ENCODE measurements around the gene ZNF578. TPM values are rescaled to one million over a fixed set of nuclear protein-coding genes. Genes with fewer than 3 reads are reported as not detected.
"Not testable (repeated sequence)": the region's sequence is repeated elsewhere in the genome, so short reads cannot be mapped to it uniquely, and the experiment has no call there.

The ZNF578 gene
- total RNA-seq, 3 donors from 2014 or later (not counting 1 experiment from before 2014, with no cell fraction given): 2.5 to 4.1 (median 3.0) TPM

DNA sequence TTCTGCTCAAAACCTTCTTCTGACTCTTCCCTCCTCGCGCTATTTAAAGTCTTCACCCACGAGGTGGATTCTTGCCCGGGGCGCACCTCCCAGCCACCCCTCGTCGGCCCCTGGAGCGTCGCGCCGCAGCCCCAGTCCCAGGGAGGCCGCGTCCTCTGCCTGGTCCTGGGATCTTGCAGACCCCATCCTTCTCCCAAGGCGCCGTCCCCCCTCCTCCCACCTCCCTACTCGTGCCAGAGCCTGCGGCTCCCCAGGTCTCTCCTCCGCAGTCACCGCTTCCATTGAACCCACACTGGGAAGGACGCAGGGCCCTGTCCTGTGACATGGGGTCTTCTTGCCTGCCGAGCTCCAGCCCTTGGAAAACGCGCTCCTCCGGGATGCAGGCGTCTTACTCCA is 74.6 kb downstream of the ZNF578 start:
- TF ChIP-seq CTCF (IDR thresholded peaks at IDR 0.05): no peak

GRCh38 chr19:52532480-52532879 is 79.1 kb downstream of the ZNF578 start:
- H3K27ac ChIP-seq (ENCODE audit: low read length): no peak overlapping the region
- H3K36me3 ChIP-seq (ENCODE audit: control insufficient read depth, insufficient read depth, low read length): peaks cover 14% of the 10 kb centered on the region
- Mint-ChIP-seq H3K4me3 (peak overlapping the region; percentile 13), H3K27ac (peak overlapping the region in 1 of 2 donors; percentile 5), H3K4me1 (peaks cover 36 to 41% of the 10 kb centered on the region in 2 donors), H3K27me3 (ENCODE audit: low read depth in 2 of 2) (no peaks in the 10 kb centered on the region), H3K9me3 (no peaks in the 10 kb centered on the region), H3K36me3 (peaks cover 7% of the 10 kb centered on the region)
- no peak for ATAC-seq
- intact Hi-C loops (cut with micrococcal nuclease): loop anchor here (10.0 kb wide), 1 partner anchor 162 kb away; no protein-coding TSS in a partner anchor
- no CpG with 5 or more reads among the region's 2 CpGs for WGBS (ENCODE audit: insufficient coverage)
- TF ChIP-seq CTCF (IDR thresholded peaks at IDR 0.05): no peak
- peaks cover 37% of the 10 kb centered on the region for H3K4me1 ChIP-seq (ENCODE audit: control insufficient read depth, insufficient read depth, low read length)
- H3K27me3 ChIP-seq (ENCODE audit: control insufficient read depth, insufficient read depth, low read length): no peaks in the 10 kb centered on the region
- DNase-seq: no peak
- no peak overlapping the region for H3K4me3 ChIP-seq (ENCODE audit: low read length)
- no peaks in the 10 kb centered on the region for H3K9me3 ChIP-seq (ENCODE audit: control insufficient read depth, insufficient read depth, low read length)

More for the DNA sequence above, 74.6 kb downstream of the ZNF578 start:
- Mint-ChIP-seq H3K4me1 (peaks cover 22% of the 10 kb centered on the region in 2 donors), H3K4me3 (peak overlapping the region; percentile 99), H3K27me3 (ENCODE audit: low read depth in 2 of 2) (no peaks in the 10 kb centered on the region), H3K9me3 (no peaks in the 10 kb centered on the region), H3K27ac (peak overlapping the region; percentile 95 to 99), H3K36me3 (peaks cover 4% of the 10 kb centered on the region)
- Histone ChIP-seq H3K36me3 (ENCODE audit: control insufficient read depth, insufficient read depth, low read length) (peaks cover 5% of the 10 kb centered on the region), H3K27me3 (ENCODE audit: control insufficient read depth, insufficient read depth, low read length) (no peaks in the 10 kb centered on the region), H3K4me3 (ENCODE audit: low read length) (peak overlapping the region; percentile 82), H3K27ac (ENCODE audit: low read length) (peak overlapping the region; percentile 88), H3K9me3 (ENCODE audit: control insufficient read depth, insufficient read depth, low read length) (no peaks in the 10 kb centered on the region), H3K4me1 (ENCODE audit: control insufficient read depth, insufficient read depth, low read length) (peaks cover 22% of the 10 kb centered on the region)
- intact Hi-C loops (cut with micrococcal nuclease): loop anchor here (1.0 to 5.0 kb wide), 2 partner anchors 42 to 74 kb away; partner anchors contain the start of gene ZNF701
- DNase-seq (no peak), ATAC-seq (peak in 2 of 3 donors; percentile 1 to 4)
- 3% methylated on average over 25 of the region's 25 CpGs for WGBS (ENCODE audit: insufficient coverage)

DNA sequence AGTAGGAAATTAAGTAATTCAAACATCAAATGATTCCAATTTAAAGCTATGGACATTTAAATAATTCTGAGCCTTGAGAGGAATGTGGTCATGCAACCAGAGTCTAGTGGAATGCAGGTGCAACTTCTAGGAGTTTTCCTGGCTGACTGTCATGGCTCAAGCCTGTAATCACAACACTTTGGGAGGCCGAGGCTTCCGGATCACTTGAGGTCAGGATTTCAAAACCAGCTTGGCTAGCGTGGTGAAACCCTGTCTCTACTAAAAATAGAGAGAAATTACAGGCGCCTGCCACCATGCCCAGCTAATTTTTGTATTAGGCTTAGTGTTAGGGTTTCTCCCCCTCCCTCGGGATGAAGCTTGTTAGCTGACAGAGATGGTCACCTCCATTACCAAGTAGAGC is 80.5 kb downstream of the ZNF578 start:
- WGBS (ENCODE audit: insufficient coverage): 97% methylated on average over 5 of the region's 5 CpGs
- DNase-seq: no peak
- peaks cover 7% of the 10 kb centered on the region for H3K36me3 Mint-ChIP-seq
- no peak for TF ChIP-seq CTCF (IDR thresholded peaks at IDR 0.05)
- no peaks in the 10 kb centered on the region for H3K9me3 Mint-ChIP-seq
- no peak for ATAC-seq
- Histone ChIP-seq H3K27me3 (ENCODE audit: control insufficient read depth, insufficient read depth, low read length) (no peaks in the 10 kb centered on the region), H3K9me3 (ENCODE audit: control insufficient read depth, insufficient read depth, low read length) (no peaks in the 10 kb centered on the region), H3K4me3 (ENCODE audit: low read length) (no peak overlapping the region), H3K27ac (ENCODE audit: low read length) (no peak overlapping the region), H3K4me1 (ENCODE audit: control insufficient read depth, insufficient read depth, low read length) (peaks cover 31% of the 10 kb centered on the region), H3K36me3 (ENCODE audit: control insufficient read depth, insufficient read depth, low read length) (peaks cover 14% of the 10 kb centered on the region)
- no peaks in the 10 kb centered on the region for H3K27me3 Mint-ChIP-seq (ENCODE audit: low read depth in 2 of 2)
- H3K4me3 Mint-ChIP-seq: peak overlapping the region; percentile 95
- intact Hi-C loops (cut with micrococcal nuclease): loop anchor here (10.0 kb wide), 1 partner anchor 161 kb away; no protein-coding TSS in a partner anchor
- H3K4me1 Mint-ChIP-seq: peaks cover 33 to 34% of the 10 kb centered on the region in 2 donors
- peak overlapping the region in 1 of 2 donors; percentile 94 for H3K27ac Mint-ChIP-seq

GRCh38 chr19:52535385-52535770 is 82.0 kb downstream of the ZNF578 start:
- H3K4me3 ChIP-seq (ENCODE audit: low read length): peak overlapping the region; percentile 61
- not testable (repeated sequence) for H3K27me3 ChIP-seq (ENCODE audit: control insufficient read depth, insufficient read depth, low read length); H3K27me3 Mint-ChIP-seq (ENCODE audit: low read depth in 2 of 2); H3K9me3 Mint-ChIP-seq; H3K36me3 Mint-ChIP-seq; H3K9me3 ChIP-seq (ENCODE audit: control insufficient read depth, insufficient read depth, low read length)
- WGBS (ENCODE audit: insufficient coverage): 8% methylated on average over 15 of the region's 15 CpGs
- H3K27ac Mint-ChIP-seq: peak overlapping the region; percentile 93 to 94
- H3K4me1 ChIP-seq (ENCODE audit: control insufficient read depth, insufficient read depth, low read length): peaks cover 29% of the 10 kb centered on the region
- ATAC-seq (peak in 2 of 3 donors; percentile 3 to 6), DNase-seq (peak in 1 of 2 donors; percentile 38)
- intact Hi-C loops (cut with micrococcal nuclease): loop anchor here (10.0 kb wide), 1 partner anchor 159 kb away; no protein-coding TSS in a partner anchor
- H3K27ac ChIP-seq (ENCODE audit: low read length): peak overlapping the region; percentile 5
- peaks cover 14% of the 10 kb centered on the region for H3K36me3 ChIP-seq (ENCODE audit: control insufficient read depth, insufficient read depth, low read length)
- peak overlapping the region; percentile 95 for H3K4me3 Mint-ChIP-seq
- H3K4me1 Mint-ChIP-seq: peaks cover 31% of the 10 kb centered on the region in 2 donors

Data from natural killer cell (primary cell).